OCI-LY7 (cell line): Measurements from ENCODE around the gene GOLIM4. TPM values are rescaled to one million over a fixed set of nuclear protein-coding genes. Genes with fewer than 3 reads are reported as not detected.

ENCODE experiments used
- BruUV-seq: library from RNA; stranded (reverse); fragments of 400-500 nt; replicated peaks from 2 replicates; lab custom pipeline; 2021; lab: Mats Ljungman, UMichigan
- CTCF ChIA-PET: fragments of 300-600 bp; sonication (Branson Sonifier 250); formaldehyde crosslinking; loops from one replicate; lab custom pipeline; 2022; ENCODE audit warnings: antibody characterized with exemption; ENCODE audit not compliant: unreplicated experiment; lab: Charles Lee
- POLR2A ChIA-PET: fragments of 300-600 bp; sonication (Branson Sonifier 250); formaldehyde crosslinking; loops from one replicate; lab custom pipeline; 2022; ENCODE audit warnings: antibody characterized with exemption; lab: Charles Lee
- DNase-seq: peaks from one replicate; pipeline ENCODE4 v3.0.0-alpha.2; 2015; ENCODE audit warnings: low spot score
- H2AFZ ChIP-seq: fragments of 200-600 bp; sonication (generic), shearing (Covaris generic); 2 replicates; pipeline ENCODE4 v1.6.1; 2014; ENCODE audit warnings: mild to moderate bottlenecking, antibody characterized with exemption, low read length, moderate library complexity
- H3K27ac ChIP-seq: fragments of 200-600 bp; sonication (generic); 2 replicates; pipeline ENCODE4 v1.5.1; 2014; ENCODE audit warnings: mixed run types, low read depth, mild to moderate bottlenecking, moderate library complexity, low read length, inconsistent platforms; ENCODE audit not compliant: poor library complexity, severe bottlenecking
- H3K36me3 ChIP-seq: fragments of 200-600 bp; sonication (generic); 2 replicates; pipeline ENCODE4 v1.6.1; 2014; ENCODE audit warnings: mild to moderate bottlenecking, antibody characterized with exemption, low read length, moderate library complexity, mixed read lengths; ENCODE audit not compliant: insufficient read depth
- H3K4me1 ChIP-seq: fragments of 200-600 bp; sonication (generic); 2 replicates; pipeline ENCODE4 v1.5.1; 2014; ENCODE audit warnings: mild to moderate bottlenecking, low read length; ENCODE audit not compliant: insufficient read depth, poor library complexity, severe bottlenecking
- H3K4me2 ChIP-seq: fragments of 200-600 bp; sonication (generic); 2 replicates; pipeline ENCODE4 v1.6.1; 2014; ENCODE audit warnings: mild to moderate bottlenecking, low read length
- H3K4me3 ChIP-seq: fragments of 200-600 bp; sonication (generic); 2 replicates; pipeline ENCODE4 v1.5.1; 2014; ENCODE audit warnings: mild to moderate bottlenecking, low read depth, low read length; ENCODE audit not compliant: poor library complexity, severe bottlenecking
- H3K79me2 ChIP-seq: fragments of 200-600 bp; sonication (generic); 2 replicates; pipeline ENCODE4 v1.6.1; 2016; ENCODE audit warnings: low read depth, mild to moderate bottlenecking, low read length, moderate library complexity, mixed read lengths; ENCODE audit not compliant: insufficient read depth
- H3K9me2 ChIP-seq: fragments of 200-600 bp; sonication (generic); 2 replicates; pipeline ENCODE4 v1.6.1; 2016; ENCODE audit warnings: mild to moderate bottlenecking, low read length, mixed read lengths; ENCODE audit not compliant: insufficient read depth
- H3K9me3 ChIP-seq: fragments of 200-600 bp; sonication (generic); 2 replicates; pipeline ENCODE4 v1.6.1; 2014; ENCODE audit warnings: mild to moderate bottlenecking, mixed run types, low read length, mixed read lengths
- H4K20me1 ChIP-seq: fragments of 200-600 bp; sonication (generic); 2 replicates; pipeline ENCODE4 v1.6.1; 2014; ENCODE audit warnings: mild to moderate bottlenecking, antibody characterized with exemption, low read length, moderate library complexity, mixed read lengths; ENCODE audit not compliant: insufficient read depth
- EZH2phosphoT487 ChIP-seq: fragments of 200-600 bp; sonication (generic); IDR thresholded peaks from 2 replicates; pipeline ENCODE4 v1.6.1; 2018; ENCODE audit warnings: low read depth, borderline replicate concordance, mild to moderate bottlenecking, mixed run types, antibody characterized with exemption, low read length, moderate library complexity, mixed read lengths
- intact Hi-C: fragments of 100-400 bp; cut with micrococcal nuclease; formaldehyde crosslinking; loops from one replicate; pipeline ENCODE4 v1.10.0; 2022; ENCODE audit not compliant: unreplicated experiment
- total RNA-seq, 2 experiments: library from RNA; depleted of rRNA in 1 of 2; stranded (reverse); fragments of >200 nt in 1 of 2; shearing (Covaris generic) in 1 of 2; gene quantifications; 2 replicates each; pipeline ENCODE4 v1.2.3, GENCODE V29; 2014 to 2022
- TF ChIP-seq, protein P1 (sequence below): fragments of 200-600 bp; sonication (generic); conservative IDR thresholded peaks from 2 replicates; pipeline ENCODE4 v1.5.1; 2014; ENCODE audit warnings: mild to moderate bottlenecking, antibody characterized with exemption, low read length, moderate library complexity, mixed read lengths

Gene GOLIM4
- total RNA-seq, 2 experiments from 2014 or later, result 31.2 to 42.8 TPM

- DNase-seq, result no peak
- BruUV-seq, result no TSS peak
- Histone ChIP-seq H3K4me3 (no peak overlapping the region), H3K9me3 (no peaks in the 10 kb centered on the region), H3K9me2 (no peaks in the 10 kb centered on the region), H2AFZ (no peak overlapping the region), H3K4me1 (peaks cover 45% of the 10 kb centered on the region), H3K4me2 (no peak overlapping the region), H4K20me1 (peaks cover 4% of the 10 kb centered on the region; the same call in 1 of the 2 replicates), H3K79me2 (peaks cover 88% of the 10 kb centered on the region), H3K27ac (no peak overlapping the region), H3K36me3 (peaks cover 10% of the 10 kb centered on the region)
- ChIA-PET CTCF (no interaction called here), POLR2A (interaction anchor here (0.7 to 1.1 kb wide), 2 partner anchors 9 to 13 kb away, joined by 3 to 4 read pairs; no protein-coding TSS in a partner anchor)
- intact Hi-C loops, result no loop called here
- no peak for TF ChIP-seq EZH2phosphoT487
- TF ChIP-seq, protein P1, sequence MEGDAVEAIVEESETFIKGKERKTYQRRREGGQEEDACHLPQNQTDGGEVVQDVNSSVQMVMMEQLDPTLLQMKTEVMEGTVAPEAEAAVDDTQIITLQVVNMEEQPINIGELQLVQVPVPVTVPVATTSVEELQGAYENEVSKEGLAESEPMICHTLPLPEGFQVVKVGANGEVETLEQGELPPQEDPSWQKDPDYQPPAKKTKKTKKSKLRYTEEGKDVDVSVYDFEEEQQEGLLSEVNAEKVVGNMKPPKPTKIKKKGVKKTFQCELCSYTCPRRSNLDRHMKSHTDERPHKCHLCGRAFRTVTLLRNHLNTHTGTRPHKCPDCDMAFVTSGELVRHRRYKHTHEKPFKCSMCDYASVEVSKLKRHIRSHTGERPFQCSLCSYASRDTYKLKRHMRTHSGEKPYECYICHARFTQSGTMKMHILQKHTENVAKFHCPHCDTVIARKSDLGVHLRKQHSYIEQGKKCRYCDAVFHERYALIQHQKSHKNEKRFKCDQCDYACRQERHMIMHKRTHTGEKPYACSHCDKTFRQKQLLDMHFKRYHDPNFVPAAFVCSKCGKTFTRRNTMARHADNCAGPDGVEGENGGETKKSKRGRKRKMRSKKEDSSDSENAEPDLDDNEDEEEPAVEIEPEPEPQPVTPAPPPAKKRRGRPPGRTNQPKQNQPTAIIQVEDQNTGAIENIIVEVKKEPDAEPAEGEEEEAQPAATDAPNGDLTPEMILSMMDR, result no peak
These were observed 18.6 kb downstream of the GOLIM4 start for GRCh38 chr3:168077091-168077490.

DNA sequence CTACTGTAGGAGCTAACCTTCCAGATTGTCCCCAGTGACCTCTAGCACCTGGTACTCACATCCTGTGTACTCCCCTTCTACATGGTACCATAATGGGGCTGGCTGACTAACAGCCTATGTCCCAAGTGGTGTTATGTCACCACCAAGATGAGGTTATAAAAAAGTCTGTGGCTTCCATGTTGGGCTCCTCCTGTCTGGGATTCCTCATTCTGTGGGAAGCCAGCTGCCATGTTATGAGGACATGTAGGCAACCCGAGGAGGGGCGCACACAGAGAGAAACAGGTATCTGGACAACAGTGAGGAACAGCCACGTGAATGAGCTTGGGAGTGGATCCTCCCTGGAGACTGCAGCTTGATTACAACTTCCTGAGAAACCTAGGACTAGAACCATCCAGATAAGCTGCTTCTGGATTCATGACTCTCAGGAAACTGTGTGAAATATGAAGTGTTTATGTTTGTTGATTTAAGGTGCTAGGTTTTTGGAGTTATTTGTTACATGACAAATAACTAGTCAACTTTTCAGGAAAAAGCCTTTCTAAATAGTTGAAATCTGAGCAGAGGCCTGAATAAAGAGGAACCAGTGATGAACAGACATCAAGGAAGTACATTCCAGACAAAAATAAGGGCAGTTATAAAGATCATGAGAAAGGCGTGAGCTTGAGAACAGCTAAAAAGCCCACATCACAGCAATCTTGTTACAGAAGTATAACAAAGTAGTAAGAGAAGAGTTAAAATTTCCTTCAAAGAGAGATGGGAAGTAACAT lies 21.7 kb downstream of the GOLIM4 start:
- Histone ChIP-seq H3K9me2 (no peaks in the 10 kb centered on the region), H3K36me3 (peaks cover 10% of the 10 kb centered on the region), H2AFZ (no peak overlapping the region), H4K20me1 (0 out of 2 replicates have a peak, but pooled peaks cover 4% of the 10 kb centered on the region), H3K27ac (no peak overlapping the region), H3K79me2 (peaks cover 64% of the 10 kb centered on the region), H3K4me3 (no peak overlapping the region), H3K4me2 (no peak overlapping the region), H3K4me1 (peaks cover 17% of the 10 kb centered on the region), H3K9me3 (no peaks in the 10 kb centered on the region)
- POLR2A ChIA-PET, result interaction anchor here (0.6 to 2.0 kb wide), 9 partner anchors 8 to 1705 kb away, joined by 3 to 8 read pairs (median 4); no protein-coding TSS in a partner anchor
- DNase-seq, result peak; percentile 36
- no TSS peak for BruUV-seq
- TF ChIP-seq, protein P1, result no peak
- no peak for TF ChIP-seq EZH2phosphoT487
- CTCF ChIA-PET, result interaction anchor here (0.8 kb wide), 1 partner anchor 10 kb away, joined by 3 read pairs; no protein-coding TSS in a partner anchor
- intact Hi-C loops, result no loop called here

DNA sequence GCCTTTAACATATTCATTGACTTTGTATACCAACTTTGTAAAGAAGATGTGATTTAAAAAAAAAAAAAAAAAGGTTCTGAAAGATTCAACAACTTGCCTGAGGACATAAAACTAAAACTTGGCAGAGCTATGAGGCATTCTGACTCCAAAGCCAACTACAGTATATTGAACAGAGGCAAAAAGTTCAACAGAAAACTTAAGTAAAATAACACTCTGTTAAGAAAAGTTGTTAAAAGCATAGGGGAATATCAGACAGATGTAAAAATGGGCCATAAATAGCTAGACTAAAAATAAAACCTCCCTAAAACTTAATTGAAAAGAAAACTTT lies 23.4 kb downstream of the GOLIM4 start:
- ChIA-PET POLR2A (interaction anchor here (0.5 to 2.0 kb wide), 6 partner anchors 9 to 113 kb away, joined by 3 to 8 read pairs (median 4); no protein-coding TSS in a partner anchor), CTCF (no interaction called here)
- H3K4me1 ChIP-seq, result peaks cover 12% of the 10 kb centered on the region
- intact Hi-C loops, result no loop called here
- DNase-seq, result no peak
- no peak overlapping the region for H3K4me2 ChIP-seq
- H3K27ac ChIP-seq, result no peak overlapping the region
- no TSS peak for BruUV-seq
- no peak overlapping the region for H3K4me3 ChIP-seq
- H3K79me2 ChIP-seq, result peaks cover 61% of the 10 kb centered on the region
- no peak overlapping the region for H2AFZ ChIP-seq
- H3K36me3 ChIP-seq, result peaks cover 8% of the 10 kb centered on the region
- H4K20me1 ChIP-seq, result 0 out of 2 replicates have a peak, but pooled peaks cover 4% of the 10 kb centered on the region
- no peak for TF ChIP-seq EZH2phosphoT487
- TF ChIP-seq, protein P1, result no peak
- H3K9me2 ChIP-seq, result no peaks in the 10 kb centered on the region
- H3K9me3 ChIP-seq, result no peaks in the 10 kb centered on the region
